ENCODE measurements around the gene TMEM245.
"Not testable (repeated sequence)": the region's sequence is repeated elsewhere in the genome, so short reads cannot be mapped to it uniquely, and the experiment has no call there.

Gene TMEM245

DNA sequence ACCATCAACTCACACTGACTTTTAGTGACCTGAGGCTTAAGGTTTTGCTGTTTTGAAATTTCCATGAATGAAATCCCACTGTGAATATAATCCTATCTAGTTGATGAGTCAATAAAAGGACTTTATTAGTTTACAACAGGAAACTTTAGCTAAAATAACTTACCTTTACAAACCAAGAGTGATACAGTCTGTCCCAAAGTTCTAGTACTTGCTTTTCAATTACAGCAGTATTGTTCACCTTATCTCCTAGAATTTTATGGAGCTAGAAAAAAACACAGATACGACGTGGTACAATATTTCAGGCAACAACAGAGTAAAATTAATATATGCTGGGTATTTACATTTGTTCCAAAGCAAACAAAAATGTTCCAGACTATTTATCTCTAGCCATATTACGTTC is 59.6 kb downstream of the TMEM245 start:
- DNase-seq, result no peak

DNA sequence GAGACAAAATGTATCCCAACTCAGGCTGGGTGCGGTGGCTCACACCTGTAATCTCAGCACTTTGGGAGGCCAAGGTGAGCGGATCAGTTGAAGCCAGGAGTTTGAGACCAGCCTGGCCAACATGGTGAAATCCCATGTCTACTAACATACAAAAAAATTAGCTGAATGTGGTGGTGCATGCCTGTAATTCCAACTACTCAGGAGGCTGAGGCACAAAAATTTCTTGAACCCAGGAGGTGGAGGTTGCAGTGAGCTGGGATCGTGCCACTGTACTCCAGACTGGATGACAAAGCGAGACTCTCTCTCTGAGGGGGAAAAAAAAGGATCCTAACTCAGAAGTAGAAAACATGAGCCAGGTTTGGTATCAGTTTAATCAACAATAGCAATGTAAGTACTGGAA is 66.6 kb downstream of the TMEM245 start:
- DNase-seq, result not testable (repeated sequence)

DNA sequence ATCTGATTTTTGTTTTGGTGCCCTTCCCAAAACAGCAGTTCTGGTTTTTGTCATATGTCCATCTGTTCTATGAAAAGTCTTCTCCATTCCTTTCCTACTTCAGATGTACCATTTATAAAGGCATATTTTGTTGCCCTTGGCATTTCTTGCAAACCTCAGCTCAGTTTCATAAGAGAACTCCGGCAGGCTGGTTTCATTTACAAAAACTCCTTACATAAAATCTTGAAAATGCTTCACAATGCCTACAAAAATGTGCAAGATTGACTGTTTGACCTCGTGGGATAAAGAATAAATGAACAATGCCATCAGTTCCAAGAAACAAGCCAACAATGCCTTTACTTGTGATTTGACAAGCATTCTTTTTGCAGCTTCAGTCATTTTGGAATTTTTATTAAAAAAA is 67.3 kb downstream of the TMEM245 start:
- DNase-seq, result no peak

DNA sequence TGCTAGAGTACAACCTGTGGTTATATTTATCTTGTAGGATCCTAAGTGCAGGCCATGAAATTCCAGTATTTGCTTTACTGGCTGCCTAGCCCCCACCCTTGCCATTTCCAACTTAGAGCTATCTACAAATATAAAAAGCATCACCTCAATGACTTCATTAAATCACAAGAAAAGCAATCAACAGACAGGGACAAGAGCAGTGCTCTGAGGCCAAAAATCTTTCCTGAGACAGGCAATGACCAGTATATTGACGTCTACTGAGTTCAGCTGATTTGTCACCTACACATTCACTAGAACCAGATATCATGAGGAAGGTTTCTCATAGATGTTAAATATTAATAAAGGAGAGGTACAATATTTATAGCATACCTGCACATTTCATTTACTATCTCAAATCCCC is 68.0 kb downstream of the TMEM245 start:
- no peak for DNase-seq

DNA sequence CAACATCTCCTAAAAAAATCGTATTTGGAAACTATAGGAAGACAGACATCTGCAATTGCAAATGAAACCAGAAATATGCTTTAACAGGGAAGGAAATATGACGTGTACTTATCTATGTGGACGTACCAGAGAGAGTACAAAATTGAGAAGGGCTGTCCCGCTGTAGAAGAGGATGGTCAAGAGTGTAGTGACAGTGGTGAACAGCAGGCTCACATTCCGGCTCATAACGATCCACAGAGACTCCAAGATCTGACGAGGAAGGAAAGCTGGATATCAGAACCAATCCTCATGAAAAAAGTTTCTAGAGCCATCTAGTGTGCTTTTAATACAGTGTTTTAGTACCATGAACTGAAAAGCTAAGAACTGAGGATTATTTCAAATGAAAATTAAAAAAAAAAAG is 69.3 kb downstream of the TMEM245 start:
- no peak for DNase-seq

DNA sequence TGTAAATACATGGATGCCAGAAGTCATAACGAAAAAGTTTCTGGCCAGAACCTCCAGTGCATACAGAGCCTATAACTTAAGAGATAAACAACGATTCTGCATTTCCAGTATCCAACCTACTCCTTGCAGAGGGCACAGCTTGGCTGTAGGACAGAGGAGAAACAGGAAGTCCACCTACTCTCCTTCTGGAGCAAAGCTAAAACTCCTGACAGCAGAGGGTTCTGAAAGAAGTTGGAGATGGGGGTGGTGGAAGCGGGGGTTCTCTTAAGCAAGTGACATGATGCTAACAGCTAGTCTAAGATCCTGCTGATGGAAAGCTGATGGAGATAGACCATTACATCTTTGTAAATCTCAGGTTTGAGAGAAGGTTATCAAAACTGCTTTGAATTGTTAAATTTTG is 70.9 kb downstream of the TMEM245 start:
- DNase-seq, result no peak

DNA sequence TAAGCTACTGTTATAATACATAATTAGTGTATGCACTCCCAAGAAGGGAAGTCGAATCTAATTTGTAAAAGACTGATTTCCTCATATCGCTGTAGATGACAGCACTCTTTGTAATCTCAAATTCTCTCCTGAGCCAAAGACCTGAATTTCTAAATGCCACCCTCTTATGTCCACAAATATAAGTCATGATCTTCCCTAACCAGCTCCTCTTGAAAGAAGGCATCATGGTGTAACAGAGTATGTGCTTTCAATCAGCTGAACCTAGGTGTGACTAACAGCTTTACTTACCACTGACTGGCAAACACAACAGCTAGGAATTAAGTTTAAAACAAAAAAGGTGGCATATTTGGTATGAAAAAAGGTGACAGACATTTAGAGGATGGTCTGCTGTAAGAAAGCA is 72.5 kb downstream of the TMEM245 start:
- no peak for DNase-seq

DNA sequence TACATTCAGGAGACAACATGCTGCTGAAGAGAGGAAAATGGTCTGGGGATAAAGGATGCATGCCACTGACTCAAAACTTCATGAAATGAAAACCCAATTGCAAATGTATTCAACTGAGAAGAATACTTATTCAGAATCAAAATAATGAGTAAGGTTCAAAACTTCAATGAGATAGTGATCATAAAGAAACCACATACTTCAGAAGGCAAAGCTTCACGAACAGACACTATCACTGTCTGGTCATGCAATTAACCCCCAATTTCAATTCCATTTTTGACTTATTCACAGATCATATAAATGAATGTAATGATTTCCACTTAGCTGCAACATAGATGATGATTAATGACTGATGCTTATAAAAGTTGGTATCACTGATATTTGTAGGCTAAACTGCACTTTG is 73.4 kb downstream of the TMEM245 start:
- no peak for DNase-seq

DNA sequence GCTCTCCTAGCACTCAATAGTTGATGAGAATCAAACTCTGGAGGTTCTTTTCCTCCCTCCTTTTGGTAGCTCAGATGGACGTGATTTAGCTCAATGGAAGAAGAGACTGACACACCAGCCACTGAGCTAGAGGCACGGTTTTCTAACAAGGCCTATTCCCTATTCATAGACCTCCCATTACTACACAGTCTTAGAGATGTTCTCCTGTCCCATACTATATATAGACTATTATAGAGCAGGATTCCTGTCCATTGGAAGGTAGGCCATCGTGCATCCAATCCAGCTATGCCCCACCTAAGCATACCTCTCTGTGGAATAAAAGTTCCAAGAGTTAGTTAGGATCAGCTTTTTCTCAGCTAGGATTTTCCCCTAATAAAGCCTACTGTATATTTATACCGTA is 76.2 kb downstream of the TMEM245 start:
- DNase-seq, result no peak

DNA sequence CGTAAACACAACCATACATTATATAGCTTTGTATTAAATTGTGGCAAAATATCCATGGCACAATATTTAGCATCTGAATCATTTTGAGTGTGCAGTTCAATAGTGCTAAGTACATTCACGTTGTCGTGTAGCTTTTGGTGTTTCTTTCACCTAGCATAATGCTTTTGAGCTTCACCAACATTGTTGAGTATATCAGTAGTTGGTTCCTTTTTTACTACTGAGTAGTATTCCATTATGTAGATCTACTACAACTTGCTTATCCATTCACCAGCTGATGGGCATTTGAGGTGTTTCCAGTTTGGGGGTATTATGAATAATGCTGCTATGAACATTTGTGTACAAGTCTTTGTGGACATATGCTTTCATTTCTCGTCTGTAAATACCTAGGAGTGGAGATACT is 79.2 kb downstream of the TMEM245 start:
- DNase-seq, result no peak

DNA sequence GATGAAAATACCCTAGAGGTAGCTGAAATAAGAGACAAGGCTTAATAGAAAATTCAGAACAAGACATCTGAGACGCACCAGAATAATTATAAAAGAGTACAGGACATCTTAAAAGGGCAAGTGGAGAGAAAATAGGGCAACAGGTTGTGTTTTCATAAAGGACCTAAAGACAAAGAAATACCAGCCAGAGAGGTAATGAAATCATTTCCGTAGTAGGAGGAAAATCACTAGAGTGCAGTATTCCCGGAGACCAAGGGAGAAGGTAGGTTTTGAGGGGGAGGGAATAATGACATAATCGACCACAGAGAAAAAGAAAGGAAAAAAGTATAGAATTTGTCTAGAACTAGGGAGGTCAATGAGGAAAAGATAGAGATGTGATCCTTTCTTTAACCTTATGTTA is 80.2 kb downstream of the TMEM245 start:
- no peak for DNase-seq

DNA sequence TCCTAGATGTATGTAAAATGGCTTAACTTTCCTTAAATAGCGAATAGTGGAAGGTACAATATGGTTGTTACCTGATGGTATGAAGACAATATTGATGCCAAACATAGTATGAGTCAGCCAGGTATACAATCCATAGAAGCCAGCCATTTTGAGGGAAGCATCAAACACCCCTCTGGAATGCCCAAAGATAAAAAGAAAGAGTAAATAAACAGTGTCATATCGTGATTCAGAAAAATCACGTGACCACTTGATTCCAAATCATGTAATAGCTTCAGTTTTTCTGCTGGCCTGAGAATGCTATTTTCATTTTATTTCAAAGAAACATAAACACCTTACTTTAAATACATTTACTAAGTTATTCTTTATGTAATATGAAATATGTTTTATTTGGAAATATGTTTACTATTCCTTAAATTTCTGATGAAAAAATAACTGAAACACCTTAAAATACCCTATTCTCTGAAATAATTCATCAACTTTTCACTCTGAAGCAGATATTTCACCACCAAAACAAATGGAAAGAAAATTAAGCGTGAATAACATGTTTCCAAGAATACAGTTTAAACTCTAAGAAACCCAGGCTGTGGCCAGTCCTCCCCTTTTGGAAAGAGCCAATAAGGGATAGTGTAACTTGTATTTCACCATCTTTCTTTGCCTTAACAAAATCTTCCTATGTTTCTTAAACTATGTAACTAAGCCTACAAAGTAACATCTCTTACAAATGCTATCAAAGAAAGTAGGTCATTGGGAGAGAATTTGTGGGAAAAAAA is 81.6 kb downstream of the TMEM245 start:
- no peak for DNase-seq

DNA sequence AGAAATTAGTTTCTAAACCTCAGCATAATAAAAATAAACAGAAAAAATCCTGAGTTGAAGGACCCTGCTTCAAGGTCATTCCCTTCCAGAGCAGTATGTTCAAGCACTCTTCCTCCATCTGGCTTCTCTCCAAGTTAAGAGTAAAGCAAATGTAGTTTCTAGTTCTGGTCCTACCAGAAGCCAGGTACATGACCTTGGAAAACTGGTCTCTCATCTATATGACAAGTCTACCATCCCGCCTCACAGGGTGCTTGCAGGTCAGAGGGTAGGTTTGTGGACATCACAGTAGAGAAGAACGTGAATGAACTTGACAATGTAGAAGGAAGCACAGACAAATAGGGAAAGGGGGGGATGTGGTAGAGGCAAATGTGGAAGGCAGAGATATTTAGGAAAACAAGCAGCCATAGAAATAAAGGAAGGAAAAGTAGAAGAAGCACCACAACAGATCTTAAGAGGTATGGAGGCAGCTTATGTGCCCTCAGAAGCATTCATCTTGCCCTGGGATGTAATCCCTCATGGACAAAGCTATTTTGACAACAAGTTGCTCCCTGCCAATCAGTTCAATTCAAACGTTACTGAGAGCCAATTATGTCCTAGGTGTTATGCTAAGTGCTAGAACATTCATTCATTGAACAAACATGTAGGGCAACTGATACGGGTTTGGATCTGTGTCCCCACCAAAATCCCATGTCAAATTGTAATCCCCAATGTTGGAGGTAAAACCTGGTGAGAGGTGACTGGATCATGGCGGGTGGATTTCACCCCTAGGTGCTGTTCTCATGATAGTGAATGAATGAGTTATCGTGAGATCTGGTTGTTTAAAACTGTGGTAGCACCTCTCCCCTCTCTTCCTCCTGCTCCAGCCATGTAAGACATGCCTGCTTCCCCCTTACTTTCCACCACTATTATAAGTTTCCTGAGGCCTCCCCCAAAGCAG is 82.7 kb downstream of the TMEM245 start:
- no peak for DNase-seq

DNA sequence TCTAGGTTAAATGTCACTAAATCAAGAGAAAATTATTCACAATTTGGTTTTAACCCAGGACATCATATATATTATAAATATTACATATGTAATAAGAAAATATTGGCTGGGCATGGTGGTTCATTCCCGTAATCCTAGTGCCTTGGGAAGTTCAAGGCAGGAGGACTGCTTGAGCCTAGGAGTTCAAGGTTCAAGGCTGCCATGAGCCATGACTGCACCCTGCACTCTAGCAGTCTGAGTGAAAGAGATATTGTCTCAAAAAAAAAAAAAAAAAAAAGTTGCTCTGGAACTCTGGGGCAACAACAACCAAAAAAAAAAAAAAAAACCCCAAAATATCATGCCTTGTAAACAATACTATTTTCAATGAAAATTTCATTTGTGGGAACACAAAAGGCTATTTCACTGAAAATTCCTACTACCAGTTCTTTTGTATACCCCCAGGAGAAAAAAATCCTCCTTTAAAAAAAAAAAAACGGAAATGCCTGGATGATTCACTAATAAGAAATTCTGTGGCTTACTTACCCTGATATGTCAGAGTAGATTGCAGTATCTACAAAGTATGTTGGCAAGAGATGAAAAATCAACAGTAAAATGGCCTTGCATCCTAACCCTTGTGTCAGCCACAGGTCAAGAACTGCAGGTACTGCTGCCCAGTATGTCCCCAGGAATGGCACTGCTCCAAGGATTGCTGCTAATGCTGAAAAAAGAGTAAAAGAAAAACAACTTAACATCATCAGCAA is 83.9 kb downstream of the TMEM245 start:
- no peak for DNase-seq

DNA sequence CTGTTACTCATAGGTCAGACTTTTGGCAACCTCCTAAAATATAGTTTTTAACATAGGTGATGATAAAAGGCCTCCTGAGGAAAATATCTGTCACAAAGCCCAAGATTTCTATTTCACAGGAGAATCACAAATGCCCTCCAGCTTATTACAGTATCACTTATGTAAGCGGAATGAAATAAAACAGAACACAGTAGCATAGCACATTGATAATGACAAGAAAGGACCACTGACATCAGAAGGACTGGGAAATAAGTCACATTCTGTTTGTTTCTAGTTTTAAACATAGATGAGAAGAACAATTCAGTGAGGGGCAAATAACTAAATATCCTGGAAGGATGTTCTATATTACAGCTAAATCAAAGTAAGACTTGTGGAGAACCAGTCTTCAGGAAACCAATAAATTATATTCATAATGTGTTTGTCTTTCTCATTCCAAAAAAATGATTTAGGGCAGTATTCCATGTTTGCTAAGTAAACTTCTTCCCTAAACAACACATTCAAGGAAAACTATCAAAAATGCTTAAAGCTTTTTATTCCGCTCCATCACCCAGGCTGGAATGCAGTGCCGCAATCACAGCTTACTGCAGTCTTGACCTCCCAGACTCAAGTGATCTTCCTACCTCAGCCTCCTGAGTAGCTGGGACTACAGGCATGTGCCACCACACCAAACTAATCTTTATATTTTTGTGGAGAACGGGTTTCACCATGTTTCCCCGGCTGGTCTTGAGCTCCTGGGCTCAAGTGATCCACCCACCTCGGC is 85.6 kb downstream of the TMEM245 start:
- DNase-seq, result no peak

DNA sequence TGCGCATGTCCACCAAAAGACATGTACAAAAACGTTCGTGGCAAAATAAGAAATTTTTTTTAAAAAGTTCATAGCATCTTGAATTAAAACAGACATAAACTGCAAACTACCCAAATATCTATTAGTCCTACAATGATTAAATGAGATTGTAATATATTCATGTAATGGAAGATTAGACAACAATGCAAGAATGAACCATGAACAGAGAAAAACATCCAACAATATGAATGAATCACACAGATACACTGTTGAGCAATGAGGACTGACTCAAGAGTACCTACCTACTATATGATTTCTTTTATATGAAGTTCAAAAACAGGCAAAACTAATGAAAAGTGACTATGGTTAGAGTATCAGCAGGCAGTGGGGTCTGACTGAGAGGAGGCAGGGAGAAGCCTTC is 88.5 kb downstream of the TMEM245 start:
- DNase-seq, result no peak

DNA sequence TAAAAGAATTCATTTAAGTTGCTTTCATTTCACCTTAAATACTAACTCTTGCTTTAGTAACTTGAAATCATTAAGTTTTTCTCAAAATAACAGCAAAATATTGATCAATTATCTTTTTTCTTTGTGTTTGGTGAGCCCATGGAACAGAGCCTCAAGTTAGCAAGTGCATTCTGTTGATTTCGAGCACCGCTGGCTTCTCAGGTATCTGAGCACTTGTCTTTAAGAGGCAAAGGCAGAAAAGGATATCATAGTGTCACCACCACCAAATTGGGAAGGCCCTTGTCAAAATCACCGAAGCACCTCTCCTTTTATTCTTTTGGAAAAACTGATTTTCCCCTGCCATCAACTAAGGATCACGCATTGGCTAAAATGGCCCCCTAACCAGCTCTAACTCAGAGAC is 89.3 kb downstream of the TMEM245 start:
- no peak for DNase-seq

DNA sequence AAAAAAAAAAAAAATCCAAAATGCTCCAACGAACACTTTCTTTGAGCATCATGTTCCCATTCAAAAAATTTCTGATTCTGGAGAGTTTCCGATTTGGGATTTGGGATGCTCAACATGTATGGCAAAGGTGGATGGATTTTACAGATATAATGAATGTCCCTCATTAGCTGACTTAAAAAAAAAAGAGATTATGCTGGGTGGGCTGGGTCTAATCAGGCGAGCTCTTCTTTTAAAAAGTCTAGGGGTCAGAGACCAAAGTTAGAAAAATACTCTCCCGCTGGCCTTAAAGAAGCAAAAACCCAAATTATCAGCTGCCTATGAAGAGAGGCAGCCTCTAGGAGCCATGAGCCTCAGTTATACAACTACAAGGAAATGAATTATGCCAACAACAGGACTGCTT is 91.3 kb downstream of the TMEM245 start:
- no peak for DNase-seq

DNA sequence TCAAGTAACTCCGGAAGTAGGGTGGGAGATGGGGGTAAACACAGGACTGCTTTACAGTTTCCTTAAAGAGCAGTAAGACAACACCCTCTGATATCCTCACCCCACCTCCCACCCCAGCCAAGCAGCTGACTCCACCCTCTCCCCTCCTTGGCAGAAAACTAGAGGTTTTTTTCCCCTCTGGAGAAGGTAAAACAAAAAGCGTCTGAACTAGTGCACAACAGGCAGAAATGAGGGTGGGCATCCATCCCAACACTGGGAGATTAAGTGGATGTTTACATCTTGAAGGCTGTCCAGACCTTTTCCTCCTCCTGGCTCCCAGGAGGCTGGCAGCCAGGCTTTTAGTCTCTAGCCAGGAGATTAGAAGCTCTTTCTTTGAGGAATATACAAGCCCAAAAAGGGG is 92.6 kb downstream of the TMEM245 start:
- DNase-seq, result no peak

DNA sequence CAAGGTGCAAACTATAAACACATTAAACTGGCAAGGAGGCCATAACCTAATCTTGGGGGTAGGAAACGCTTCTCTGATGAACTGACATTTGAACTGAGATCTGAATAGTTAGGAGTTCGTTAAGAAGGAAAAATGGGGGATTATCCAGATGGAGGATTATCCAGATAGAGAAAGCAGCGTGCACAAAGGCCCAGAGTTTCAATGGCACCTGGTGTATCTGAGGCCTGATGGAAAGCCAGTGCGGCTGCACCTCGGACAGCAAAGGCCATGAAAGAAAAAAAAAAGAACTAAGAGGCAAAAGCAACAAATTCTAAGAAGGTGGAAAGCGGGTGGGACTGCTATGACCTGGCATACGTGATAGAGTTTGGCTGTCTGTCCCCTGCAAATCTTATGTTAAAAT is 93.4 kb downstream of the TMEM245 start:
- no peak for DNase-seq

DNA sequence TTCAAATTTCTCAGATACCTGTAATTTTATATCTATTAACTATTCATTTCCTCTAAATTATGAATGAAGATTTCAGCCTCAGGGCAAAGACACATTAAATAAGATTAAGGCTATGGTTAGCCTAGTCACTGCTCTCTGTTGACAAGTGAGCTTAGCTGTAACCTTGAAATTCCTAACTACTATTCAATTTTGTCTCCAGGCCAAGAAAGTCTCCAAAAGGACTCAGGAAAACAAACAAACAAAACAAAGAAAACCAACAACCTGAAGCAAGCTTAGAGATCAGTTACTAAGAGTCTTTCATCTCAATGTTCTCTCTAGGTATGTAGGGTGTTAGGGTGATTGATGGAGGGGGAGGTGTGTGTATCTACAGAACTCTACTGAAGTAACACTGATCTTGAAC is 96.9 kb downstream of the TMEM245 start:
- DNase-seq, result no peak

DNA sequence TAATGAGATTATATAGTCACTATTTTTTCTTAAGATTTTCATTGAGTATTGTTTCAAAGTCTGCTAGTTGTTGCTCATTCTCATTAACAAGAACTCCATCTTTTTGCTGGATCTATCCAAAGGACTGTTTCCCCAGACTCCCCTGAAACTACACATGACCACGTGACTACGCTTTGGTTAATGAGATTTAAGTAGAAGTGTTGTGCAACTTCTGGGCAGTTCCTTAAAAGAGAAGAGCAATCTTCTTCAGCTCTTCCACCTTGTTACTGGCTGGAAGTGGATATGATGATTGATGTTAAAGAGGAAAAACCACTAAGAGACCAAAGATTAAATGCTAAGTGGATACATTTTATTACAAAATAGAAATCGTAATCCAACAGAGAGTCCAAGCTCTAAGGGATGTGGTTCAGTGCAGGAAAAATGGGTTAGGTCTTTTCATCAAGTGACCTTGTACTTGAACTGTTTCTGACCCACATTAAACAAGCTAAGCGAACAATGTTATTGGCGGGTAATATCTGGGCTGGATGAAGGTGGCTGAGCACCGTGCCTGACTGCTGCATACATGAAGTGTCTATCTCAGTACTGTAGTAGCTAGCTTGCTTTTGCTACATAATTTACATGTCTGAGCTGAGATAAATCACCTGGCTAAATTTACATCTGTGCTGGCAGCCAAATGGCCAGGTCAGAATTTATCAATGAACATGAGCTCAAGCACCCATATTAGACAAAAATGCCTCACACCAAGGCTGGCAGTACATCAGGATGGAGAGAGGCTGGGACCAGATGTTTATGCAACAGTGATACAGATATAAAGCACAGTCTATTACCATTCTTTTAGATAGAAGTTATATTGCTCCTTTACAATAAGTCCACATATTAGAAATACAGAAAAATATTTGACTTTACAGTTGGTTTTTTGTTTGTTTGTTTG is 98.9 kb downstream of the TMEM245 start:
- no peak for DNase-seq

Data from NK-92 treated with Interleukin-12 subunit alpha and Interleukin-12 subunit beta, amount 100 ng/mL, for 24 hours (cell line).